Omental fat pad (tissue), 4 donors: ENCODE results near the gene TRPC1. TPM values are rescaled to one million over a fixed set of nuclear protein-coding genes. Genes with fewer than 3 reads are reported as not detected.

Experiments used
- ATAC-seq: fragments of 150-250 bp; one replicate; pipeline ENCODE4 v1.9.1; 2016; ENCODE audit warnings: mild to moderate bottlenecking, moderate library complexity; ENCODE audit not compliant: low FRiP score
- DNase-seq: peaks from one replicate; pipeline ENCODE4 v3.0.0-alpha.2; 2019; ENCODE audit warnings: low spot score
- CTCF ChIP-seq, 3 donors: fragments of 450-650 bp; IDR thresholded peaks; one replicate each; pipeline ENCODE4 v1.5.1; 2016 to 2017; ENCODE audit warnings: antibody characterized with exemption in 3 of 3, mild to moderate bottlenecking in 3 of 3, moderate library complexity in 2 of 3
- total RNA-seq, 4 donors: library from RNA; depleted of rRNA; stranded (reverse); fragments of >200 nt; gene quantifications; one replicate each; pipeline ENCODE4 v1.1.0, GENCODE V29; 2016

TRPC1 gene
- total RNA-seq, 4 donors from 2014 or later = 4.9 to 23.2 (median 11.4) TPM

- DNase-seq (no peak), ATAC-seq (no peak)
- no peak for TF ChIP-seq CTCF (IDR thresholded peaks at IDR 0.05)
Observed at GRCh38 chr3:142818651-142819050, 94.8 kb downstream of the TRPC1 start.

- DNase-seq (no peak), ATAC-seq (no peak)
Observed at GRCh38 chr3:142819179-142819578, 95.3 kb downstream of the TRPC1 start.

GRCh38 chr3:142828703-142829305, 105.0 kb downstream of the TRPC1 start:
- DNase-seq (peak; percentile 85), ATAC-seq (peak; percentile 96)
- TF ChIP-seq CTCF (IDR thresholded peaks at IDR 0.05) = peak in 1 of 3 donors; percentile 73

More at GRCh38 chr3:142819179-142819578, 95.3 kb downstream of the TRPC1 start:
- TF ChIP-seq CTCF (IDR thresholded peaks at IDR 0.05) = no peak

GRCh38 chr3:142837526-142837925, 113.7 kb downstream of the TRPC1 start:
- no peak for TF ChIP-seq CTCF (IDR thresholded peaks at IDR 0.05)
- ATAC-seq = no peak
- no peak for DNase-seq

- TF ChIP-seq CTCF (IDR thresholded peaks at IDR 0.05) = no peak
- DNase-seq (no peak), ATAC-seq (no peak)
Observed at GRCh38 chr3:142839831-142840230, 116.0 kb downstream of the TRPC1 start.

GRCh38 chr3:142844339-142844977, 120.6 kb downstream of the TRPC1 start:
- no peak for DNase-seq
- ATAC-seq = no peak
- TF ChIP-seq CTCF (IDR thresholded peaks at IDR 0.05) = no peak
